GM10266 (cell line): Measurements from ENCODE around the gene PSME3IP1.

ENCODE experiments used
- DNase-seq: peaks from one replicate; pipeline ENCODE4 v3.0.0; 2012; ENCODE audit errors: extremely low spot score
- CTCF ChIP-seq: IDR thresholded peaks from 2 replicates; pipeline ENCODE4 v1.5.1; 2012; ENCODE audit warnings: mild to moderate bottlenecking, low read depth; ENCODE audit not compliant: control insufficient read depth, insufficient read depth; ENCODE audit errors: missing control alignments

PSME3IP1 gene

DNA sequence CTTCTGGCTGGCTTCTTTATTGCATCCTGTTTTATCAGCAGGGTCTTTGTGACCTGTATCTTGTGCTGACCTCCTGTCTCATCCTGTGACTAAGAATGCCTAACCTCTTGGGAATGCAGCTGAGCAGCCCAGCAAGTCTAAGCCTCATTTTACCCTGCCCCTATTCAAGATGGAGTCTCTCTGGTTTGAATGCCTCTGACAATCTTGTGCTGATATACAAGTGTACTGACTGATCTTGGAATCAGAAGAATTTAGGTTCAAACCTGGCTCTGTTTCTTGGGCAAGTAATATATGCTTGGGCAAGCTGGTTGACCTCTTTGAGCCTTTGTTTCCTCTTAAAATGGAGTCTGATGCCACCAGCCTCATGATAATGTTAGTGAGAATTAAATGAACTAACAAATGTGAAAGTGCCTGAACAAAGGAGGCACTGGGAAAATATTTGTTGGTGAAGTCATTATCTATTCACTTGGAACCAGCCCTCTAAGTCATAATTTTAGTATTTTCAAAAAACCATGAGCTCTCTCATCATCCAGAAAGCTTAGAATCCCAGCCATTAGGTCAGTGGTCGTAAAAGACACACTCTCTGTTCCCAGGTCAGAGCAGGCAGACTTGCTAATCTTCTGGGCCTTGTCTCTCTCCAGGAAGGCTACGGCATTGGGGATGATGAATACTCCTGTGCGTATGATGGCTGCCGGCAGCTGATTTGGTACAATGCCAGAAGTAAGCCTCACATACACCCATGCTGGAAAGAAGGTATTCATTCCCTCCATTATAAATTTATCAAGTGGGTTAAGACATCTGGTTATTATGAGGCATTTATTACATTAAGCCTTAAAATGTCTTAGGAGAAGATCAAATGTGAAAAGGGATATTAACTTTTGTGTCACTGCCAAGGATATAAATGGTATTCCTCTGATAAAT lies 41.1 kb upstream of the PSME3IP1 start:
- DNase-seq, result no peak
- TF ChIP-seq CTCF, result no peak

GRCh38 chr16:57225978-57226377 lies 40.1 kb upstream of the PSME3IP1 start:
- no peak for TF ChIP-seq CTCF
- no peak for DNase-seq

DNA sequence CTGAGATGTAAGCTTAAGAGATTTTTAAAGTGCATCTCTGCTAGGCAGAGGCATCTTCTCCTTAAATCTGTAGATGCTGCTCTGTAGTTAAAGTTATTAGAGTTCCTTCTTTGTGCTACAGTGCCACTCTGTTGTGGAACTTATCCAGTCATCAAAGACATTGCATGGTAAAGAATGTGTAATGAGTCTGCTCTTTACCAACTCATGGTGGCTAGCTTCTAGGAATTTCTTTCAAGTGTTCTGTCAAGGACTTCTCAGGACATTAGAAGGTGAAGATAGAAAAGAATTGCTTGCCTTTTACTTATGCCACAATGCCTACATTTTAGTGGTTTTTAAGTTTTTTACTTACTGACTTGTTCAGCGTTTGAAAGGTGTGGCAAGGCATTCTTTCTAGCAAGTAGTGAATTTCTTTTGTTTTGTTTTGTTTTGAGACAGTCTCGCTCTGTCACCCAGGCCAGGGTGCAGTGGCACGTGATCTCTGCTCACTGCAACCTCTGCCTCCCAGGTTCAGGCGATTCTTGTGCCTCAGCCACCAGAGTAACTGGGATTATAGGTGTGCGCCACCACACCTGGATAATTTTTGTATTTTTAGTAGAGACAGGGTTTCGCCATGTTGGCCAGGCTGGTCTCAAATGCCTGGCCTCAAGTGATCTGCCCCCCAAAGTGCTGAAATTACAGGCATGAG lies 39.0 kb upstream of the PSME3IP1 start:
- no peak for DNase-seq
- no peak for TF ChIP-seq CTCF

DNA sequence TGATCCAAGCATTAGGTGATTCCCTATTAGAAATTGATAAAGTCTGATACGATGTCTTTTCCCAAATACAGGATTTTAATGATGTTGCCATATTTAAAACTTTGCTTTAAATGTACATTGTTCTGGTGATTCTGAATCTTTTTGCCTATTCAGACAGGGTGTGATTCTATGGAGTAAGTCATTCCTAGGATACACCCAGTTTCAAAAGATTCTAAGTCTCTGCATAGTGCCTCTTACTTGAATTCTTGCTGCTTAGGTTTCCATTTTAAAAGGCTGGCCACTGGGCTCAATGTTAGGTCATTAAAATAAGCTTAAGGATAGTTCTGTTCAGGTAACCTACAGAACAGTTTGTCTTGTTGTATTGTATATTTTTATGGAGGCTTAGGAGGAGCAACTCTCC lies 37.2 kb upstream of the PSME3IP1 start:
- TF ChIP-seq CTCF, result no peak
- DNase-seq, result no peak

DNA sequence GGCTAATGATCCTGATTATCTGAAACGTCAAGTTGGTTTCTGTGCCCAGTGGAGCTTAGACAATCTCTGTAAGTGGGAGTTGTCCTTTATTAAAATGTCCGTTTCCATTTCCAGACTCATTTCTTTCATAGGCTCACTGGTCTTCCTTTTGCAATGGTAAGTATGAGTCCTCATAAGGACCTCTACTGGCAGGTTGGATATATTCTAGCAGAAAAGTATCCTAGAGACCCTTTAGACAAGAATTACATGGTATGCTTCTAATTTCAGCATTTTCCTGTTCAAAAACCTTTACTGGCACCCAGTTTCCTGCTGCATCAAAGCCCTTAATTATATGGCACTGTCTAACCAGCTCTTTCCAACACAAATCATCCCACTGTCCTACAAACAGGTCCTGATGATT lies 31.1 kb upstream of the PSME3IP1 start:
- TF ChIP-seq CTCF, result no peak
- no peak for DNase-seq

- TF ChIP-seq CTCF, result no peak
- no peak for DNase-seq
Observed at GRCh38 chr16:57213462-57213861, 27.6 kb upstream of the PSME3IP1 start.

- no peak for TF ChIP-seq CTCF
- DNase-seq, result no peak
Observed at GRCh38 chr16:57209780-57210179, 23.9 kb upstream of the PSME3IP1 start.
